Stimulated activated CD8-positive, alpha-beta memory T cell treated with anti-CD3 and anti-CD28 coated beads, Interleukin-4, amount 100 ng/mL, for 4 hours (primary cell): ENCODE data around the gene ZNF446.

ENCODE experiments used
- DNase-seq, 2 donors: peaks; one replicate each; pipeline ENCODE4 v3.0.0-alpha.2; 2020; ENCODE audit warnings: low read depth in 2 of 2, low spot score in 1 of 2

ZNF446 gene

DNA sequence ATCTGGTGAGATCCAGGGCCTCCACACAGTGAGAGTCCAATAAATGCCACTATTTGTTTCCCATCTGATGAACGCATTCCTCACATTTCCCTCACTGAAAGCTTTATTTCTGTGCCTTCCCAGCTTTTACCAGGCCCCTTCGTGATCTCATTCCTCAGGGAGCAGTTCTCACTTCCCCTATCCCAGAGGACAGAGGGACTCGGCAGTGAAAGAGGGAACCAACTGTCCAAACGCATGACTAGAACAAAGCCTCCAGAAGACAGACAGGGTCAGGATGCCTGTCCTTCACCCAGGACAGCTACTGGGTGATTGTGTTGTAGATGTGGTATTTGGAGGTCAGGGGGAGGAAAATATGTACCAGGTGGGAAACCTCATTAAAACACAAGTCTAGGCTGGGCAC, 45.5 kb downstream of the ZNF446 start:
- no peak for DNase-seq

DNA sequence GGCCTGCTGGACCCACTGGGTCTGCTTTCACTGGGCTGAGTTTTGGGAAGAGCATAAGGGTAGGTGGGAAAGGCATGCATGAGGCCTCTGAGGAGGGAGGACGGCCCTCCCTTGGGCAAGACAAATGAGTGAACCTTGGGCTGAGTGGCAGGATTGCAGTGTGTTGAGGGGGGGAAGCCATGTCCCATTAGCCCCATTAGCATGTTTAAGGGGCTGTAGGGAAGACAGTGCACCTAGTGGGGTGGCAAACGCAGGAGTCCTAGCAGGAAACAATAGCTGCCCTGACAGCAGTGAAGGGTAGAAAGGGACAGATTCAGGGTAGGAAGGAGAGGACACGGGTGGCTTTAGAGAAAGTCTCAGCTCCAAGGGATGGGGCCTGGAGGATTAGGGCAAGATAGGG, 46.6 kb downstream of the ZNF446 start:
- DNase-seq = no peak

DNA sequence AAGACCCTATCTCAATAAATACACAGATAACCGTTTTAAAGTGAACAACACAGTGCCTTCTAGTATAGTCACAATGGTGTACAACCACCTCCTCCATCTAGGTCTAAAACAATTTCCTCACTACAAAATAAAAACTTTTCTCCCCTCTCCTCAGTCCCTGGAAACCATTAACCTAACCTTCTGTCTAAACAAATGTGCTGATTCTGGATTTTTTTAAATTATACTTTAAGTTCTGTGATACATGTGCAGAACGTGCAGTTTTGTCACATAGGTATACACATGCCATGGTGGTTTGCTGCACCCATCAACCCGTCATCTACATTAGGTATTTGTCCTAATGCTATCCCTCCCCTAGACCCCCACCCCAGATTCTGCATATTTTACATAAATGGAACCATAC, 53.3 kb downstream of the ZNF446 start:
- DNase-seq = no peak
